SH-SY5Y (cell line): ENCODE results near the gene TNS3.

ENCODE experiments used
- GATA2 ChIP-seq: IDR thresholded peaks from 2 replicates; pipeline ENCODE4 v1.6.1; 2011; ENCODE audit warnings: mild to moderate bottlenecking, low read depth, low read length
- GATA3 ChIP-seq: IDR thresholded peaks from 2 replicates; pipeline ENCODE4 v1.6.1; 2011; ENCODE audit warnings: low read depth, mild to moderate bottlenecking, low read length, moderate library complexity

DNA sequence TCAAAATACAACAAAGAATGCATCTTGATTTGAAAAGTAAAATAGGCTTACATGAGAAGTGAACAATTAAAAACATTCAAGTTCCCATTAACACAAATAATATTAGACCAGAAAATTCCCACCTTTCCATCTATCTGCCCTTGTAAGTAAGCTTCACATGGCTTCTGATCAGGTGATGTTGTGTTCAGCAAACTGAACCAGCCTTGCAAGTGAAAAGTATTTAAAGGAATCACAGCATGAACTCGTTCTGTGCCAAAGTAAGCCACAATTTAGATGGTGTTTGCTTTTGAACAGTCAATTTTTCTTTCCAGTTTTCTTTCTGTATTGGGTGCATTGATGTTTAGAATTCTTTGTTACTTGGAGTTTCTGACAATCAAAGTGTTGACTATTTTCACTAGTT is 347.9 kb downstream of the TNS3 start:
- TF ChIP-seq GATA2 = no peak
- TF ChIP-seq GATA3 = no peak
